Measurements from ENCODE around the gene PKDCC.

PKDCC gene

DNA sequence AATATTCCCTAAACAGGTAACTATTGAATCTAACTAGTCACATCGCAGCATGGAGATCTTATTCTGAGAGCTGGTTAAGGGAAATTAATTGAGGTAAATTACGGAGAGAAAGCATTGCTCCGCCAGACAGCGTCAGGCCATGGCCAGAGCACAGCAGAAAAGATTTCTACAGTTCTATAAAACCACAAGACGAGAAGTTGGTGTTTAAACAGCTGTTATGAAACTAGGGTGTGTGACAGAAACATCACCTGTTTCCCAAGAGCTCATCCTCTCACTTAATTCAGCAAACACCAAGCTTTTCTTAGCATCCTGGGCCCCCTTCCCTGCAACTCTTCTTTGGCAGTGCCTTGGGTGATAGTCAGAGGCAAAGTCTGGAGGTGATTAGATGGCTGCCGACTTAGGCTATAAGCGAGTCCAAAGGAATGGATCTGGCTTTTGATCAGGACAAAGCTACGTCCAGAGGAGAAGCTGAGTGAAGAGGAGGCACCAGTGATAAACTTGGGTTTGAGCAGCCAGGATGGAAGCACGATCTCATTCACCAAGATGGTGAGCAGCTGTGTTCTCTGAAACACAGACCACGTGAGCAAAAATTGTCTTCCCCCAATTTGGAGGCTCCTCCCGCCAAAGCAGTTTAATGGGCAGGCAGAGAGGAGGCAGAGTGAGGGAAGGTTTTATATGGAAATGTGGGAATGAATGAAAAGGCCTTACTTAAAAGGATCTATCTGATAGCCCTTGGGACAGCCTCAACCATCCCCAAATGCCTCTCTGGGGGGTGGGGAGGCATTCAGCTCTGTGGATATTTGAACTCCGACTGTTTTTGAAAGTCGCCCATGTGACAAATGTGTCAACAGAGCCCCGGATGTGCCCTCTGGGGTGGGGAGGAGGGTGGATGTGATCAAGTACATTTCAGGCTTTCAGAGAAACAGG is 57.8 kb downstream of the PKDCC start:
- no peak for DNase-seq (ENCODE audit: low read depth)

DNA sequence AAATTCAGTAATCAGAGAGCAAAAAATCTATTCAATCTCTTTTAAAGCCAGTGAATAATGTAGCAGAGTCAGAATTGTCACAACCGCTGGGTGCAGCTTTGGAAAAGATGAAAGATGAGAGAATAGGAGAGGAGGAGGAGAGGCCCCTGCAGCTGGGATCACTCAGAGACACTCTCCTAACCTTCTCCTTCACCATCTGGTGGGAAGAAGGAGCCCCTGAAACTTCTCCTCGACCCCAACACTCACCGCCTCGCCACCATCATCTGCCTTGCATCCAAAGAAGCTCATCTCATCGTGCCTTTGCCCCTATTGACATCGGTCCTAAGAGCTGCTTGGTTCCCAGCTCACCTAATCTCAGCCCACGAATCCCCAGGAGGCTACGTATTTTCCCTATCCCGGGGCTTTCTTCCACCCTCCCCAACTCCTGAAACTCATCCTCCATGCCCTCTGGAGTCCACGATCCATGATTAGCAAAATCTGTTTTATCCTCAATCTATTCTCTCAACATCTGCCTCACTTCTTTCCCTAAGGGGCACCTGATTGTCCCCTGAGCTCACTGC is 58.5 kb downstream of the PKDCC start:
- no peak for DNase-seq (ENCODE audit: low read depth)

DNA sequence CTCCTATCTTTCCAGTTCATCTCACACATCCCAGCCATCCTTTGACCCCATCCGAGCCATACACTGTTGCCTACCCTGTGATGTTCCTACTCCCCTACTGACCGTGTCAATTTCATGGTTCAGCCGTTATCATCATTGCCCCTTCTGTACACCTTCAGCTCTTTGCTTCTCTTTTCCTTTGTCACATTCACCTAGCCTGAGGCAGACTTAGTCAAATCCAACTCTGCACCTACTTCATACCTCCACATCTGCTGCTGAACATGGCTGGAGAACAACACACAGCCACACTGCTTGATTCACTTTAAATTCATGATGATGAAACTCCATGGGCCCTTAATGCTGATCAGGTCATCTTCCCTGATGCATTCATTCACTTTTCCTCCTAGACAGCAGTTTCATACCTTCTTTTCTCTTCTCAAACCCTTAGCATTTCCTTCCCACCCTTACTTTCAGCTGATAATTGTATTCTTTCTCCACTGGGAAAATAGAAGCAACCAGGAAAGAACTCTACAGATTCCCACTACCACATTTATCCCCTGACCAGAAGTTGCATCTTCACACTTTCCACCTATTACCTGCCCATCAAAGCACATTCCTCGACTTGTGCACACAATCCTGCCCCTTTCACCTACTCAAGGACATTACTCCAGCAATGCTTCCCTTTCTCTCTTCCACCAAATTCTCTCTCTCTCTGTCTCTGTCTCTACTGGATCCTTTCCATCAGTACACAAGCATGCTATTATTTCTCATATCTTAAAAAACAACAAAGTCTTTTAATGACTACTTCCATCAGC is 59.6 kb downstream of the PKDCC start:
- no peak for DNase-seq (ENCODE audit: low read depth)

All from iris pigment epithelial cell (primary cell).